GM23338 (cell line): ENCODE results near the gene DLGAP4. TPM values are rescaled to one million over a fixed set of nuclear protein-coding genes. Genes with fewer than 3 reads are reported as not detected.
A peak's percentile ranks its signal among the peaks of the same experiment; 100 is the strongest.

Source experiments
- ATAC-seq: fragments of 200-7000 bp; cut with Tn5 transposase; 3 replicates; pipeline ENCODE4 v1.9.1; 2020
- DNase-seq: peaks from one replicate; pipeline ENCODE4 v3.0.0-alpha.2; 2015; ENCODE audit warnings: low spot score
- H2AFZ ChIP-seq: fragments of 200-600 bp; sonication (generic); 2 replicates; pipeline ENCODE4 v1.8.0; 2016; ENCODE audit warnings: antibody characterized with exemption, mild to moderate bottlenecking, moderate library complexity
- H3F3A ChIP-seq: fragments of 200-600 bp; sonication (generic); replicated peaks from 2 replicates; pipeline ENCODE4 v1.8.0; 2017; ENCODE audit warnings: antibody characterized with exemption, mixed run types, low read depth
- H3K27ac ChIP-seq: fragments of 200-600 bp; sonication (generic); 2 replicates; pipeline ENCODE4 v1.6.1; 2016; ENCODE audit warnings: low read depth
- H3K27me3 ChIP-seq: fragments of 200-600 bp; sonication (generic); 2 replicates; pipeline ENCODE4 v1.8.0; 2016; ENCODE audit warnings: mild to moderate bottlenecking, mixed run types, moderate library complexity; ENCODE audit not compliant: insufficient read depth
- H3K36me3 ChIP-seq: fragments of 200-600 bp; sonication (generic); 2 replicates; pipeline ENCODE4 v1.8.0; 2016; ENCODE audit warnings: mild to moderate bottlenecking; ENCODE audit not compliant: insufficient read depth
- H3K4me1 ChIP-seq: fragments of 200-600 bp; sonication (generic); 2 replicates; pipeline ENCODE4 v1.8.0; 2016; ENCODE audit warnings: mild to moderate bottlenecking, moderate library complexity; ENCODE audit not compliant: insufficient read depth
- H3K4me2 ChIP-seq: fragments of 200-600 bp; sonication (generic); 2 replicates; pipeline ENCODE4 v1.7.1; 2017; ENCODE audit warnings: mixed run types
- H3K4me3 ChIP-seq: fragments of 200-600 bp; sonication (generic); 2 replicates; pipeline ENCODE4 v1.6.1; 2016; ENCODE audit warnings: mixed run types
- H3K79me2 ChIP-seq: fragments of 200-600 bp; sonication (generic); replicated peaks from 2 replicates; pipeline ENCODE4 v1.8.0; 2017; ENCODE audit warnings: mild to moderate bottlenecking; ENCODE audit not compliant: insufficient read depth
- H3K9me2 ChIP-seq: fragments of 200-600 bp; sonication (generic); 2 replicates; pipeline ENCODE4 v1.8.0; 2017; ENCODE audit not compliant: insufficient read depth
- H4K20me1 ChIP-seq: fragments of 200-600 bp; sonication (generic); replicated peaks from 2 replicates; pipeline ENCODE4 v1.8.0; 2017; ENCODE audit warnings: mild to moderate bottlenecking; ENCODE audit not compliant: insufficient read depth
- H3K27ac Mint-ChIP-seq: 2 replicates; pipeline ENCODE4 v1.8.0; 2020; ENCODE audit warnings: inconsistent platforms, mild to moderate bottlenecking, moderate library complexity, mixed read lengths
- H3K27me3 Mint-ChIP-seq: 3 replicates; pipeline ENCODE4 v1.8.0; 2022; ENCODE audit warnings: low read depth, mild to moderate bottlenecking, moderate library complexity, mixed read lengths, inconsistent platforms; ENCODE audit not compliant: insufficient read depth, poor library complexity
- H3K36me3 Mint-ChIP-seq: 3 replicates; pipeline ENCODE4 v1.8.0; 2021; ENCODE audit warnings: low read depth, mild to moderate bottlenecking, inconsistent platforms, moderate library complexity, mixed read lengths
- H3K4me1 Mint-ChIP-seq: 3 replicates; pipeline ENCODE4 v1.8.0; 2020; ENCODE audit warnings: mild to moderate bottlenecking, inconsistent platforms, mixed read lengths
- H3K4me3 Mint-ChIP-seq: 3 replicates; pipeline ENCODE4 v1.8.0; 2021; ENCODE audit warnings: moderate library complexity, mild to moderate bottlenecking, inconsistent platforms, mixed read lengths
- H3K9me3 Mint-ChIP-seq: 3 replicates; pipeline ENCODE4 v1.8.0; 2020; ENCODE audit warnings: moderate library complexity, mild to moderate bottlenecking, inconsistent platforms, mixed read lengths
- polyA plus RNA-seq: library from polyadenylated mRNA; unstranded; fragments of >200 nt; fragmentation: Nextera tagmentation; extraction: Ambion mirVana; gene quantifications from 2 replicates; pipeline ENCODE4 v1.2.1, GENCODE V29; 2016
- total RNA-seq: library from RNA; depleted of rRNA; stranded (reverse); fragments of >200 nt; shearing (Covaris generic); gene quantifications from 2 replicates; pipeline ENCODE4 v1.2.3, GENCODE V29; 2014
- TF ChIP-seq, protein P1 (sequence below), 2 experiments: fragments of 200-600 bp in 1 of 2; sonication (generic) in 1 of 2; conservative IDR thresholded peaks; 2 replicates each; pipeline versions ENCODE4 v1.5.1 to v1.6.1; 2016 to 2017; ENCODE audit warnings: antibody characterized with exemption in 2 of 2, low read depth in 2 of 2, mild to moderate bottlenecking in 2 of 2, moderate library complexity in 1 of 2
- TF ChIP-seq, protein P2 (sequence below): fragments of 250-450 bp; sonication (Bioruptor Pico); IDR thresholded peaks from 2 replicates; pipeline ENCODE4 v1.5.0; 2020; ENCODE audit warnings: mild to moderate bottlenecking, moderate library complexity

Gene DLGAP4
- total and polyA plus RNA-seq, 2 experiments from 2014 or later = 46.1 to 52.2 TPM

DNA sequence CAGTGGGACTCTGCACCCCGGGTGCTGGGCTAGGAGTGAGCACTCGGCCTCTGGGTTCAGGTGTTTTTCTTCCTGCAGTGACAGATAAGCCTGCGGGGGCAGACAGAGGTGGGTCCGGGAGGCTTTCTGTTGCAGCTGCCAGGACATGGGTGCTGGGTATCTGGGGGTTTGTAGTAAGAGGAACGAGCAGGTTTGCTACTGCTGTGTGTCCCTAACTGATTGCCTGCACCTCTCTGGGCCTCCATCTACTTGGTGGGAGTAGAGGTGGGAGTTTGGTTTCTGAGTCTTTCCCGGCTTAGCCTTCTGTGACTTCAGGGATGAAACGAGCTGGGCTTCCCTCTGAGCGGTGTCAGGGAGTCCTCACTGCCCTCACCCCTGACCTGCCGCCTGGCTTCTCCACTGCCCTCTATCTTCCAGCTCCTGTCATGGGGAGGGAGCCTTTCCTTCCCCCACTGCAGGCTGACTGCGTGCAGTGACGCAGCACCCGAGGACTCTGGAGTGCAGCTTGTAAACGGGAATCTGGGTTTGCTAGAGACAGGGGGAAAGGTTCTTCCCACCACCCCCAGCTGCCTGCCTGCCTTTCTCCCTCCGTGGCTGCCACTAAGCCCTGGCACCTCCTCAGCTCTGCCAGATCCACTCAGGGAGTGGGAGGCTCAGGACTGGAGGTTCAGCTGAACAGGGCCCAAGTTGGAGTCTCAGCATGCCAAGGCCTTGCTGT lies 6.7 kb downstream of the DLGAP4 start:
- DNase-seq = peak; percentile 18
- Histone ChIP-seq H3K27ac (no peak overlapping the region), H4K20me1 (no peaks in the 10 kb centered on the region; the same call in 1 of the 2 replicates), H3K9me2 (no peaks in the 10 kb centered on the region), H3K4me2 (no peak overlapping the region), H3K79me2 (no peaks in the 10 kb centered on the region), H2AFZ (no peak overlapping the region), H3K4me1 (no peaks in the 10 kb centered on the region; the same call in 1 of the 2 replicates), H3K36me3 (no peaks in the 10 kb centered on the region), H3F3A (0 out of 2 replicates have a peak, but pooled peaks cover 4% of the 10 kb centered on the region), H3K27me3 (peaks cover 5% of the 10 kb centered on the region; the same call in 1 of the 2 replicates), H3K4me3 (no peak overlapping the region)
- Mint-ChIP-seq H3K4me3 (no peak overlapping the region), H3K9me3 (no peaks in the 10 kb centered on the region), H3K27me3 (peaks cover 18% of the 10 kb centered on the region), H3K4me1 (peaks cover 7% of the 10 kb centered on the region), H3K27ac (no peak overlapping the region; the same call in 1 of the 2 replicates), H3K36me3 (no peaks in the 10 kb centered on the region; the same call in 2 of the 3 replicates)
- peak; percentile 23 for ATAC-seq
- TF ChIP-seq, protein P1, sequence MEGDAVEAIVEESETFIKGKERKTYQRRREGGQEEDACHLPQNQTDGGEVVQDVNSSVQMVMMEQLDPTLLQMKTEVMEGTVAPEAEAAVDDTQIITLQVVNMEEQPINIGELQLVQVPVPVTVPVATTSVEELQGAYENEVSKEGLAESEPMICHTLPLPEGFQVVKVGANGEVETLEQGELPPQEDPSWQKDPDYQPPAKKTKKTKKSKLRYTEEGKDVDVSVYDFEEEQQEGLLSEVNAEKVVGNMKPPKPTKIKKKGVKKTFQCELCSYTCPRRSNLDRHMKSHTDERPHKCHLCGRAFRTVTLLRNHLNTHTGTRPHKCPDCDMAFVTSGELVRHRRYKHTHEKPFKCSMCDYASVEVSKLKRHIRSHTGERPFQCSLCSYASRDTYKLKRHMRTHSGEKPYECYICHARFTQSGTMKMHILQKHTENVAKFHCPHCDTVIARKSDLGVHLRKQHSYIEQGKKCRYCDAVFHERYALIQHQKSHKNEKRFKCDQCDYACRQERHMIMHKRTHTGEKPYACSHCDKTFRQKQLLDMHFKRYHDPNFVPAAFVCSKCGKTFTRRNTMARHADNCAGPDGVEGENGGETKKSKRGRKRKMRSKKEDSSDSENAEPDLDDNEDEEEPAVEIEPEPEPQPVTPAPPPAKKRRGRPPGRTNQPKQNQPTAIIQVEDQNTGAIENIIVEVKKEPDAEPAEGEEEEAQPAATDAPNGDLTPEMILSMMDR (conservative IDR thresholded peaks at IDR 0.05; ENCODE audit: low read depth in 2 of 2) = 0 out of 4 replicates have a peak, but pooled peaks of 1 of the 2 experiments have one; percentile 17
- TF ChIP-seq, protein P2, sequence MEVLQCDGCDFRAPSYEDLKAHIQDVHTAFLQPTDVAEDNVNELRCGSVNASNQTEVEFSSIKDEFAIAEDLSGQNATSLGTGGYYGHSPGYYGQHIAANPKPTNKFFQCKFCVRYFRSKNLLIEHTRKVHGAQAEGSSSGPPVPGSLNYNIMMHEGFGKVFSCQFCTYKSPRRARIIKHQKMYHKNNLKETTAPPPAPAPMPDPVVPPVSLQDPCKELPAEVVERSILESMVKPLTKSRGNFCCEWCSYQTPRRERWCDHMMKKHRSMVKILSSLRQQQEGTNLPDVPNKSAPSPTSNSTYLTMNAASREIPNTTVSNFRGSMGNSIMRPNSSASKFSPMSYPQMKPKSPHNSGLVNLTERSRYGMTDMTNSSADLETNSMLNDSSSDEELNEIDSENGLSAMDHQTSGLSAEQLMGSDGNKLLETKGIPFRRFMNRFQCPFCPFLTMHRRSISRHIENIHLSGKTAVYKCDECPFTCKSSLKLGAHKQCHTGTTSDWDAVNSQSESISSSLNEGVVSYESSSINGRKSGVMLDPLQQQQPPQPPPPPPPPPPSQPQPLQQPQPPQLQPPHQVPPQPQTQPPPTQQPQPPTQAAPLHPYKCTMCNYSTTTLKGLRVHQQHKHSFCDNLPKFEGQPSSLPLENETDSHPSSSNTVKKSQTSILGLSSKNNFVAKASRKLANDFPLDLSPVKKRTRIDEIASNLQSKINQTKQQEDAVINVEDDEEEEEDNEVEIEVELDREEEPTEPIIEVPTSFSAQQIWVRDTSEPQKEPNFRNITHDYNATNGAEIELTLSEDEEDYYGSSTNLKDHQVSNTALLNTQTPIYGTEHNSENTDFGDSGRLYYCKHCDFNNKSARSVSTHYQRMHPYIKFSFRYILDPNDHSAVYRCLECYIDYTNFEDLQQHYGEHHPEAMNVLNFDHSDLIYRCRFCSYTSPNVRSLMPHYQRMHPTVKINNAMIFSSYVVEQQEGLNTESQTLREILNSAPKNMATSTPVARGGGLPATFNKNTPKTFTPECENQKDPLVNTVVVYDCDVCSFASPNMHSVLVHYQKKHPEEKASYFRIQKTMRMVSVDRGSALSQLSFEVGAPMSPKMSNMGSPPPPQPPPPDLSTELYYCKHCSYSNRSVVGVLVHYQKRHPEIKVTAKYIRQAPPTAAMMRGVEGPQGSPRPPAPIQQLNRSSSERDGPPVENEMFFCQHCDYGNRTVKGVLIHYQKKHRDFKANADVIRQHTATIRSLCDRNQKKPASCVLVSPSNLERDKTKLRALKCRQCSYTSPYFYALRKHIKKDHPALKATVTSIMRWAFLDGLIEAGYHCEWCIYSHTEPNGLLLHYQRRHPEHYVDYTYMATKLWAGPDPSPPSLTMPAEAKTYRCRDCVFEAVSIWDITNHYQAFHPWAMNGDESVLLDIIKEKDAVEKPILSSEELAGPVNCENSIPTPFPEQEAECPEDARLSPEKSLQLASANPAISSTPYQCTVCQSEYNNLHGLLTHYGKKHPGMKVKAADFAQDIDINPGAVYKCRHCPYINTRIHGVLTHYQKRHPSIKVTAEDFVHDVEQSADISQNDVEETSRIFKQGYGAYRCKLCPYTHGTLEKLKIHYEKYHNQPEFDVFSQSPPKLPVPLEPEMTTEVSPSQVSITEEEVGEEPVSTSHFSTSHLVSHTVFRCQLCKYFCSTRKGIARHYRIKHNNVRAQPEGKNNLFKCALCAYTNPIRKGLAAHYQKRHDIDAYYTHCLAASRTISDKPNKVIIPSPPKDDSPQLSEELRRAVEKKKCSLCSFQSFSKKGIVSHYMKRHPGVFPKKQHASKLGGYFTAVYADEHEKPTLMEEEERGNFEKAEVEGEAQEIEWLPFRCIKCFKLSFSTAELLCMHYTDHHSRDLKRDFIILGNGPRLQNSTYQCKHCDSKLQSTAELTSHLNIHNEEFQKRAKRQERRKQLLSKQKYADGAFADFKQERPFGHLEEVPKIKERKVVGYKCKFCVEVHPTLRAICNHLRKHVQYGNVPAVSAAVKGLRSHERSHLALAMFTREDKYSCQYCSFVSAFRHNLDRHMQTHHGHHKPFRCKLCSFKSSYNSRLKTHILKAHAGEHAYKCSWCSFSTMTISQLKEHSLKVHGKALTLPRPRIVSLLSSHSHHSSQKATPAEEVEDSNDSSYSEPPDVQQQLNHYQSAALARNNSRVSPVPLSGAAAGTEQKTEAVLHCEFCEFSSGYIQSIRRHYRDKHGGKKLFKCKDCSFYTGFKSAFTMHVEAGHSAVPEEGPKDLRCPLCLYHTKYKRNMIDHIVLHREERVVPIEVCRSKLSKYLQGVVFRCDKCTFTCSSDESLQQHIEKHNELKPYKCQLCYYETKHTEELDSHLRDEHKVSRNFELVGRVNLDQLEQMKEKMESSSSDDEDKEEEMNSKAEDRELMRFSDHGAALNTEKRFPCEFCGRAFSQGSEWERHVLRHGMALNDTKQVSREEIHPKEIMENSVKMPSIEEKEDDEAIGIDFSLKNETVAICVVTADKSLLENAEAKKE (CRISPR knock-in tag) = no peak
